Mesenchymal stem cell (in vitro differentiated cells and primary cell): ENCODE measurements around the gene AADACL2.
A peak's percentile ranks its signal among the peaks of the same experiment; 100 is the strongest.

Experiments
- DNase-seq: peaks from one replicate; pipeline ENCODE4 v3.0.0-alpha.2; 2013
- H2AFZ ChIP-seq: one replicate; pipeline ENCODE4 v1.6.1; 2013; ENCODE audit warnings: low read depth, mild to moderate bottlenecking, control low read depth, inconsistent platforms, low read length, moderate library complexity
- H2AK5ac ChIP-seq: 2 replicates; pipeline ENCODE4 v1.6.1; 2013; ENCODE audit warnings: low read length, moderate library complexity, mild to moderate bottlenecking, inconsistent platforms; ENCODE audit not compliant: severe bottlenecking
- H2BK120ac ChIP-seq: one replicate; pipeline ENCODE4 v1.6.1; 2013; ENCODE audit warnings: low read depth, mild to moderate bottlenecking, inconsistent platforms, low read length, moderate library complexity
- H2BK12ac ChIP-seq, 2 experiments: one replicate each; pipeline ENCODE4 v1.6.1; 2013; ENCODE audit warnings: inconsistent platforms in 2 of 2, low read length in 2 of 2, mild to moderate bottlenecking in 2 of 2, moderate library complexity in 2 of 2, control low read depth in 1 of 2
- H2BK15ac ChIP-seq: one replicate; pipeline ENCODE4 v1.6.1; 2013; ENCODE audit warnings: mild to moderate bottlenecking, low read depth, inconsistent platforms; ENCODE audit not compliant: poor library complexity, severe bottlenecking
- H2BK5ac ChIP-seq: 2 replicates; pipeline ENCODE4 v1.6.1; 2013; ENCODE audit warnings: low read depth, mild to moderate bottlenecking, low read length, control low read depth, inconsistent platforms; ENCODE audit not compliant: poor library complexity, severe bottlenecking
- H3K14ac ChIP-seq, 2 experiments: one replicate each; pipeline ENCODE4 v1.6.1; 2013; ENCODE audit warnings: inconsistent platforms in 2 of 2, low read length in 2 of 2, control low read depth in 1 of 2, mild to moderate bottlenecking in 1 of 2, moderate library complexity in 1 of 2
- H3K18ac ChIP-seq, 2 experiments: one replicate each; pipeline ENCODE4 v1.6.1; 2013; ENCODE audit warnings: inconsistent platforms in 2 of 2, low read length in 2 of 2, control low read depth in 1 of 2, low read depth in 1 of 2, mild to moderate bottlenecking in 1 of 2
- H3K23ac ChIP-seq, 2 experiments: one replicate each; pipeline ENCODE4 v1.6.1; 2013; ENCODE audit warnings: inconsistent platforms in 2 of 2, low read length in 2 of 2, mild to moderate bottlenecking in 2 of 2, moderate library complexity in 2 of 2, control low read depth in 1 of 2
- H3K27ac ChIP-seq: 2 replicates; pipeline ENCODE4 v1.5.1; 2013; ENCODE audit warnings: mild to moderate bottlenecking, moderate library complexity, low read length, control low read depth, inconsistent platforms; ENCODE audit not compliant: poor library complexity, severe bottlenecking
- H3K27me3 ChIP-seq, 2 experiments: 2 replicates each; pipeline versions ENCODE4 v1.6.1 to v1.7.0; 2013; ENCODE audit warnings: low read length in 2 of 2, mild to moderate bottlenecking in 2 of 2, moderate library complexity in 2 of 2, control low read depth in 1 of 2, inconsistent platforms in 1 of 2; ENCODE audit not compliant: control insufficient read depth in 1 of 2, insufficient read depth in 1 of 2
- H3K36me3 ChIP-seq, 2 experiments: 2 replicates each; pipeline versions ENCODE4 v1.6.1 to v1.7.0; 2013; ENCODE audit warnings: low read length in 2 of 2, control low read depth in 1 of 2, inconsistent platforms in 1 of 2, low read depth in 1 of 2, mild to moderate bottlenecking in 1 of 2; ENCODE audit not compliant: insufficient read depth in 2 of 2, control insufficient read depth in 1 of 2
- H3K4ac ChIP-seq, 2 experiments: one replicate each; pipeline ENCODE4 v1.6.1; 2013; ENCODE audit warnings: inconsistent platforms in 2 of 2, low read length in 2 of 2, mild to moderate bottlenecking in 2 of 2, moderate library complexity in 2 of 2, control low read depth in 1 of 2, low read depth in 1 of 2
- H3K4me1 ChIP-seq: 2 replicates; pipeline ENCODE4 v1.6.1; 2013; ENCODE audit warnings: low read depth, low read length, control low read depth; ENCODE audit not compliant: control insufficient read depth, insufficient read depth
- H3K4me2 ChIP-seq: 2 replicates; pipeline ENCODE4 v1.6.1; 2013; ENCODE audit warnings: low read length, mild to moderate bottlenecking, inconsistent platforms; ENCODE audit not compliant: poor library complexity, severe bottlenecking
- H3K4me3 ChIP-seq, 2 experiments: 2 replicates each; pipeline versions ENCODE4 v1.5.1 to v1.7.0; 2013; ENCODE audit warnings: low read length in 2 of 2, mild to moderate bottlenecking in 2 of 2, control low read depth in 1 of 2, low read depth in 1 of 2; ENCODE audit not compliant: insufficient read depth in 1 of 2
- H3K79me1 ChIP-seq: replicated peaks from 2 replicates; pipeline ENCODE4 v1.6.1; 2013; ENCODE audit warnings: mild to moderate bottlenecking, control low read depth, low read length, inconsistent platforms; ENCODE audit not compliant: poor library complexity, severe bottlenecking
- H3K9ac ChIP-seq: 2 replicates; pipeline ENCODE4 v1.7.0; 2013; ENCODE audit warnings: mild to moderate bottlenecking, low read length, moderate library complexity
- H3K9me3 ChIP-seq: 2 replicates; pipeline ENCODE4 v1.7.0; 2013; ENCODE audit warnings: mild to moderate bottlenecking, low read length; ENCODE audit not compliant: control insufficient read depth
- H4K8ac ChIP-seq: one replicate; pipeline ENCODE4 v1.6.1; 2013; ENCODE audit warnings: inconsistent platforms, mild to moderate bottlenecking, low read length, moderate library complexity
- H4K91ac ChIP-seq: one replicate; pipeline ENCODE4 v1.6.1; 2013; ENCODE audit warnings: mild to moderate bottlenecking, low read length, inconsistent platforms
- WGBS: methylation state at CpG from one replicate; pipeline ENCODE4 v1.1.7; 2013; ENCODE audit warnings: mixed read lengths; 5-methylcytosine and 5-hydroxymethylcytosine counted together

The AADACL2 gene

GRCh38 chr3:151766454-151766853 is 32.7 kb downstream of the AADACL2 start:
- Histone ChIP-seq H2BK15ac (no peak overlapping the region), H2AK5ac (no peak overlapping the region), H3K4me3 (no peak overlapping the region), H2BK12ac (no peak overlapping the region), H2BK5ac (no peak overlapping the region), H3K14ac (no peak overlapping the region), H2BK120ac (no peak overlapping the region), H3K27ac (no peak overlapping the region), H3K79me1 (no peaks in the 10 kb centered on the region), H3K27me3 (no peaks in the 10 kb centered on the region), H4K91ac (no peak overlapping the region), H3K4me2 (no peak overlapping the region), H3K18ac (no peak overlapping the region), H4K8ac (no peak overlapping the region), H3K4me1 (no peaks in the 10 kb centered on the region), H3K9ac (no peak overlapping the region), H3K9me3 (no peaks in the 10 kb centered on the region), H3K23ac (no peak overlapping the region), H3K36me3 (no peaks in the 10 kb centered on the region), H3K4ac (no peak overlapping the region), H2AFZ (no peak overlapping the region)
- WGBS, result 60% methylated on average over 2 of the region's 2 CpGs
- no peak for DNase-seq

DNA sequence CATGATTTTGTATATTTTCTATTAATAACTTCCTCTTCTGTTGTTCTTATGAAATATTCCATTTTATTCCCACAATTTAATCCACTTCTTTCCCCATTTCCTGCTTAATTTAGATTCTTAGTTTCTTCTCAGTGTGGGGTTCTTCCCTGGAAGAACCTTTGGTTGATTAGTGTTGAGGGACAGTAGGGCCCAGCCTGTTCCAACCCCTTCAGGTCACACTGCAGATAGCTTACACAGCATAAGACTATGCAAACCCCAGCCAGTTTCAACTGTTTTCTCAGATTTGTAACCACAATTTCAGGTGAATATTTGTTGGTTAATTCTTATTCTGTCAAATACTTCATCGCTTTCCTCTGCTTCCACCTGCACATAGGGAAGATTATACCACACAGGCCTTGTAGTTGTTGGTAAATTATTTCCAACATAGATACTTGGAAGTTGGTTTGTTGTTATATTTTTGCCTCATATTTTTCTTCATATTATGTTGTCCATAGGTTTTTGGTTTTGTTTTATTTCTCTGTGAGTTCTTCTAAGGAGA is 34.7 kb downstream of the AADACL2 start:
- H3K9me3 ChIP-seq, result no peaks in the 10 kb centered on the region
- no peaks in the 10 kb centered on the region for H3K27me3 ChIP-seq
- no peak overlapping the region for H4K91ac ChIP-seq
- no peak overlapping the region for H4K8ac ChIP-seq
- no peak overlapping the region for H2AK5ac ChIP-seq
- H3K14ac ChIP-seq, result no peak overlapping the region
- no peak overlapping the region for H3K9ac ChIP-seq
- no peak overlapping the region for H3K23ac ChIP-seq
- no peak overlapping the region for H3K4me2 ChIP-seq
- H3K4ac ChIP-seq, result no peak overlapping the region
- DNase-seq, result no peak
- no peak overlapping the region for H3K27ac ChIP-seq
- H2BK120ac ChIP-seq, result no peak overlapping the region
- no peaks in the 10 kb centered on the region for H3K79me1 ChIP-seq
- no CpG with 5 or more reads among the region's 1 CpG for WGBS
- H2BK12ac ChIP-seq, result no peak overlapping the region
- H2BK5ac ChIP-seq, result no peak overlapping the region
- H3K4me3 ChIP-seq, result no peak overlapping the region
- H2AFZ ChIP-seq, result no peak overlapping the region
- no peak overlapping the region for H2BK15ac ChIP-seq
- no peak overlapping the region for H3K18ac ChIP-seq
- H3K4me1 ChIP-seq, result no peaks in the 10 kb centered on the region
- no peaks in the 10 kb centered on the region for H3K36me3 ChIP-seq

- no peak overlapping the region for H3K23ac ChIP-seq
- H3K14ac ChIP-seq, result no peak overlapping the region
- H3K9me3 ChIP-seq, result no peaks in the 10 kb centered on the region
- H2AK5ac ChIP-seq, result no peak overlapping the region
- no peak overlapping the region for H3K4me3 ChIP-seq
- H3K4me1 ChIP-seq, result no peaks in the 10 kb centered on the region
- no peak overlapping the region for H3K4ac ChIP-seq
- no peak overlapping the region for H2BK5ac ChIP-seq
- no peak overlapping the region for H3K9ac ChIP-seq
- no peak overlapping the region for H2BK12ac ChIP-seq
- no peak overlapping the region for H2BK15ac ChIP-seq
- no peak overlapping the region for H3K27ac ChIP-seq
- H3K27me3 ChIP-seq, result no peaks in the 10 kb centered on the region
- H3K36me3 ChIP-seq, result no peaks in the 10 kb centered on the region
- WGBS, result 95% methylated on average over 2 of the region's 2 CpGs
- H3K18ac ChIP-seq, result no peak overlapping the region
- no peak overlapping the region for H4K91ac ChIP-seq
- H2AFZ ChIP-seq, result no peak overlapping the region
- no peak overlapping the region for H4K8ac ChIP-seq
- no peaks in the 10 kb centered on the region for H3K79me1 ChIP-seq
- no peak for DNase-seq
- H3K4me2 ChIP-seq, result no peak overlapping the region
- no peak overlapping the region for H2BK120ac ChIP-seq
These were observed 35.4 kb downstream of the AADACL2 start for GRCh38 chr3:151769175-151769574.

DNA sequence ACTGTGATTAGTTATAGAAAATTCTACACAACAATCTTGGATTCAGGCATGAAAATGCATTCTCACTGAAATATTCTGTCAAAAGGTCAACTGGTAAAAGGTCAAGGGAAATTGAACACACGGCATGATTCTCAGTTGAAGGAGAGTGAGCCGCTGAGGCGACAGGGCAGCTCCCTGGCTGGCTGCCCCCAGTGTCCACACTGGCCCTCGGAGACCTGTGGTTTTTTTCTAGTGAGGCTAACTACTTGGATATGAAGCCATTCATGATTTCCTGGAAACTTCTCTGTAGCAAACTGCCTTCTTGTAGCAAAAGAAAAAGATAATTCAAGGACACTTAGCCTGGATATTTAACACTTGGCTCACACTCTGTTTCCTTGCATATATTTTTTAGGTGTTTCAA is 37.2 kb downstream of the AADACL2 start:
- peak overlapping the region; percentile 75 for H3K9ac ChIP-seq
- no peak overlapping the region for H3K18ac ChIP-seq
- H3K4me2 ChIP-seq, result no peak overlapping the region
- no peak overlapping the region for H2BK5ac ChIP-seq
- no peaks in the 10 kb centered on the region for H3K9me3 ChIP-seq
- H4K8ac ChIP-seq, result no peak overlapping the region
- DNase-seq, result peak; percentile 62
- no peak overlapping the region for H2AFZ ChIP-seq
- H3K14ac ChIP-seq, result no peak overlapping the region
- no peak overlapping the region for H3K4ac ChIP-seq
- no peak overlapping the region for H2BK15ac ChIP-seq
- no peak overlapping the region for H3K4me3 ChIP-seq
- 28% methylated on average over 4 of the region's 4 CpGs for WGBS
- no peaks in the 10 kb centered on the region for H3K4me1 ChIP-seq
- no peak overlapping the region for H3K27ac ChIP-seq
- H3K79me1 ChIP-seq, result no peaks in the 10 kb centered on the region
- no peak overlapping the region for H2BK120ac ChIP-seq
- no peak overlapping the region for H3K23ac ChIP-seq
- H2AK5ac ChIP-seq, result no peak overlapping the region
- H3K27me3 ChIP-seq, result no peaks in the 10 kb centered on the region
- H3K36me3 ChIP-seq, result no peaks in the 10 kb centered on the region
- no peak overlapping the region for H4K91ac ChIP-seq
- H2BK12ac ChIP-seq, result peak overlapping the region in 1 of 2 experiments; percentile 59
